ENCODE results near the gene ACOXL.

Gene ACOXL

GRCh38 chr2:110925479-110925878 lies 193.1 kb downstream of the ACOXL start:
- H3K4me1 ChIP-seq (ENCODE audit: control insufficient read depth, insufficient read depth, low read length) = no peaks in the 10 kb centered on the region
- H3K4me2 ChIP-seq (ENCODE audit: low read length) = no peak overlapping the region
- H3K27me3 ChIP-seq (ENCODE audit: control insufficient read depth, insufficient read depth, low read length) = peaks cover 8% of the 10 kb centered on the region
- H3K9me3 ChIP-seq (replicated peaks; ENCODE audit: low read length) = peaks cover 2% of the 10 kb centered on the region
- H3K9ac ChIP-seq (ENCODE audit: low read depth, low read length) = no peak overlapping the region
- H3K4me3 ChIP-seq (ENCODE audit: low read length) = no peak overlapping the region
- no peaks in the 10 kb centered on the region for H3K36me3 ChIP-seq (ENCODE audit: insufficient read depth, low read length)

- H3K4me1 ChIP-seq (ENCODE audit: control insufficient read depth, insufficient read depth, low read length) = no peaks in the 10 kb centered on the region
- H3K27me3 ChIP-seq (ENCODE audit: control insufficient read depth, insufficient read depth, low read length) = peaks cover 11% of the 10 kb centered on the region
- H3K36me3 ChIP-seq (ENCODE audit: insufficient read depth, low read length) = no peaks in the 10 kb centered on the region
- H3K9me3 ChIP-seq (replicated peaks; ENCODE audit: low read length) = peaks cover 2% of the 10 kb centered on the region
- H3K4me3 ChIP-seq (ENCODE audit: low read length) = no peak overlapping the region
- no peak overlapping the region for H3K4me2 ChIP-seq (ENCODE audit: low read length)
- H3K9ac ChIP-seq (ENCODE audit: low read depth, low read length) = no peak overlapping the region
Observed at GRCh38 chr2:110927526-110927925, 195.2 kb downstream of the ACOXL start.

- H3K9ac ChIP-seq (ENCODE audit: low read depth, low read length) = no peak overlapping the region
- no peaks in the 10 kb centered on the region for H3K36me3 ChIP-seq (ENCODE audit: insufficient read depth, low read length)
- no peak overlapping the region for H3K4me3 ChIP-seq (ENCODE audit: low read length)
- peaks cover 2% of the 10 kb centered on the region for H3K9me3 ChIP-seq (replicated peaks; ENCODE audit: low read length)
- H3K27me3 ChIP-seq (ENCODE audit: control insufficient read depth, insufficient read depth, low read length) = peaks cover 5% of the 10 kb centered on the region
- no peak overlapping the region for H3K4me2 ChIP-seq (ENCODE audit: low read length)
- no peaks in the 10 kb centered on the region for H3K4me1 ChIP-seq (ENCODE audit: control insufficient read depth, insufficient read depth, low read length)
Observed at GRCh38 chr2:110929528-110929927, 197.2 kb downstream of the ACOXL start.

- peaks cover 2% of the 10 kb centered on the region for H3K9me3 ChIP-seq (replicated peaks; ENCODE audit: low read length)
- peaks cover 9% of the 10 kb centered on the region for H3K27me3 ChIP-seq (ENCODE audit: control insufficient read depth, insufficient read depth, low read length)
- H3K9ac ChIP-seq (ENCODE audit: low read depth, low read length) = no peak overlapping the region
- no peak overlapping the region for H3K4me3 ChIP-seq (ENCODE audit: low read length)
- H3K4me2 ChIP-seq (ENCODE audit: low read length) = no peak overlapping the region
- no peaks in the 10 kb centered on the region for H3K4me1 ChIP-seq (ENCODE audit: control insufficient read depth, insufficient read depth, low read length)
- H3K36me3 ChIP-seq (ENCODE audit: insufficient read depth, low read length) = no peaks in the 10 kb centered on the region
Observed at GRCh38 chr2:110931648-110932047, 199.3 kb downstream of the ACOXL start.

GRCh38 chr2:110933420-110933819 lies 201.0 kb downstream of the ACOXL start:
- no peaks in the 10 kb centered on the region for H3K4me1 ChIP-seq (ENCODE audit: control insufficient read depth, insufficient read depth, low read length)
- H3K27me3 ChIP-seq (ENCODE audit: control insufficient read depth, insufficient read depth, low read length) = peaks cover 20% of the 10 kb centered on the region
- no peaks in the 10 kb centered on the region for H3K36me3 ChIP-seq (ENCODE audit: insufficient read depth, low read length)
- H3K4me3 ChIP-seq (ENCODE audit: low read length) = no peak overlapping the region
- H3K9ac ChIP-seq (ENCODE audit: low read depth, low read length) = no peak overlapping the region
- peaks cover 2% of the 10 kb centered on the region for H3K9me3 ChIP-seq (replicated peaks; ENCODE audit: low read length)
- H3K4me2 ChIP-seq (ENCODE audit: low read length) = no peak overlapping the region

- H3K4me1 ChIP-seq (ENCODE audit: control insufficient read depth, insufficient read depth, low read length) = no peaks in the 10 kb centered on the region
- no peak overlapping the region for H3K9ac ChIP-seq (ENCODE audit: low read depth, low read length)
- H3K36me3 ChIP-seq (ENCODE audit: insufficient read depth, low read length) = no peaks in the 10 kb centered on the region
- H3K4me3 ChIP-seq (ENCODE audit: low read length) = no peak overlapping the region
- no peak overlapping the region for H3K4me2 ChIP-seq (ENCODE audit: low read length)
- H3K27me3 ChIP-seq (ENCODE audit: control insufficient read depth, insufficient read depth, low read length) = peaks cover 33% of the 10 kb centered on the region
- H3K9me3 ChIP-seq (replicated peaks; ENCODE audit: low read length) = no peaks in the 10 kb centered on the region
Observed at GRCh38 chr2:110934948-110935347, 202.6 kb downstream of the ACOXL start.

- no peak overlapping the region for H3K9ac ChIP-seq (ENCODE audit: low read depth, low read length)
- no peak overlapping the region for H3K4me3 ChIP-seq (ENCODE audit: low read length)
- H3K4me1 ChIP-seq (ENCODE audit: control insufficient read depth, insufficient read depth, low read length) = no peaks in the 10 kb centered on the region
- H3K9me3 ChIP-seq (replicated peaks; ENCODE audit: low read length) = no peaks in the 10 kb centered on the region
- no peak overlapping the region for H3K4me2 ChIP-seq (ENCODE audit: low read length)
- peaks cover 46% of the 10 kb centered on the region for H3K27me3 ChIP-seq (ENCODE audit: control insufficient read depth, insufficient read depth, low read length)
- H3K36me3 ChIP-seq (ENCODE audit: insufficient read depth, low read length) = no peaks in the 10 kb centered on the region
Observed at GRCh38 chr2:110940376-110940910, 208.1 kb downstream of the ACOXL start.

GRCh38 chr2:110941226-110941625 lies 208.9 kb downstream of the ACOXL start:
- Histone ChIP-seq H3K27me3 (ENCODE audit: control insufficient read depth, insufficient read depth, low read length) (peaks cover 47% of the 10 kb centered on the region), H3K4me1 (ENCODE audit: control insufficient read depth, insufficient read depth, low read length) (no peaks in the 10 kb centered on the region), H3K4me2 (ENCODE audit: low read length) (no peak overlapping the region)

GRCh38 chr2:110943070-110943634 lies 210.8 kb downstream of the ACOXL start:
- H3K27me3 ChIP-seq (ENCODE audit: control insufficient read depth, insufficient read depth, low read length) = peaks cover 56% of the 10 kb centered on the region

More at GRCh38 chr2:110941226-110941625, 208.9 kb downstream of the ACOXL start:
- Histone ChIP-seq H3K9me3 (replicated peaks; ENCODE audit: low read length) (no peaks in the 10 kb centered on the region), H3K4me3 (ENCODE audit: low read length) (no peak overlapping the region), H3K9ac (ENCODE audit: low read depth, low read length) (no peak overlapping the region), H3K36me3 (ENCODE audit: insufficient read depth, low read length) (no peaks in the 10 kb centered on the region)

GRCh38 chr2:110946902-110947301 lies 214.5 kb downstream of the ACOXL start:
- Histone ChIP-seq H3K27me3 (ENCODE audit: control insufficient read depth, insufficient read depth, low read length) (peaks cover 57% of the 10 kb centered on the region), H3K9me3 (replicated peaks; ENCODE audit: low read length) (no peaks in the 10 kb centered on the region), H3K9ac (ENCODE audit: low read depth, low read length) (no peak overlapping the region), H3K36me3 (ENCODE audit: insufficient read depth, low read length) (no peaks in the 10 kb centered on the region), H3K4me1 (ENCODE audit: control insufficient read depth, insufficient read depth, low read length) (no peaks in the 10 kb centered on the region), H3K4me3 (ENCODE audit: low read length) (no peak overlapping the region), H3K4me2 (ENCODE audit: low read length) (no peak overlapping the region)

More at GRCh38 chr2:110943070-110943634, 210.8 kb downstream of the ACOXL start:
- Histone ChIP-seq H3K9ac (ENCODE audit: low read depth, low read length) (no peak overlapping the region), H3K4me1 (ENCODE audit: control insufficient read depth, insufficient read depth, low read length) (no peaks in the 10 kb centered on the region), H3K4me2 (ENCODE audit: low read length) (no peak overlapping the region), H3K36me3 (ENCODE audit: insufficient read depth, low read length) (no peaks in the 10 kb centered on the region), H3K9me3 (replicated peaks; ENCODE audit: low read length) (no peaks in the 10 kb centered on the region), H3K4me3 (ENCODE audit: low read length) (no peak overlapping the region)

- peaks cover 68% of the 10 kb centered on the region for H3K27me3 ChIP-seq (ENCODE audit: control insufficient read depth, insufficient read depth, low read length)
- no peak overlapping the region for H3K4me3 ChIP-seq (ENCODE audit: low read length)
- no peaks in the 10 kb centered on the region for H3K4me1 ChIP-seq (ENCODE audit: control insufficient read depth, insufficient read depth, low read length)
- no peak overlapping the region for H3K4me2 ChIP-seq (ENCODE audit: low read length)
- no peaks in the 10 kb centered on the region for H3K36me3 ChIP-seq (ENCODE audit: insufficient read depth, low read length)
- no peaks in the 10 kb centered on the region for H3K9me3 ChIP-seq (replicated peaks; ENCODE audit: low read length)
- H3K9ac ChIP-seq (ENCODE audit: low read depth, low read length) = no peak overlapping the region
Observed at GRCh38 chr2:110948027-110948674, 215.8 kb downstream of the ACOXL start.

- Histone ChIP-seq H3K9ac (ENCODE audit: low read depth, low read length) (no peak overlapping the region), H3K4me2 (ENCODE audit: low read length) (no peak overlapping the region), H3K4me1 (ENCODE audit: control insufficient read depth, insufficient read depth, low read length) (no peaks in the 10 kb centered on the region), H3K36me3 (ENCODE audit: insufficient read depth, low read length) (no peaks in the 10 kb centered on the region), H3K9me3 (replicated peaks; ENCODE audit: low read length) (no peaks in the 10 kb centered on the region), H3K27me3 (ENCODE audit: control insufficient read depth, insufficient read depth, low read length) (peaks cover 65% of the 10 kb centered on the region), H3K4me3 (ENCODE audit: low read length) (no peak overlapping the region)
Observed at GRCh38 chr2:110950281-110950680, 217.9 kb downstream of the ACOXL start.

Measured in skeletal muscle satellite cell (primary cell).